ENCODE results near the gene KMT2C.

The KMT2C gene

GRCh38 chr7:152196391-152196790, 239.4 kb downstream of the KMT2C start:
- TF ChIP-seq CTCF (IDR thresholded peaks at IDR 0.05; ENCODE audit: low read length) (no peak), EZH2 (IDR thresholded peaks at IDR 0.05; ENCODE audit: borderline replicate concordance, low read length) (no peak)
- Histone ChIP-seq H3K9me3 (ENCODE audit: low read length) (no peaks in the 10 kb centered on the region), H3K9ac (ENCODE audit: low read length) (no peak overlapping the region), H3K4me1 (ENCODE audit: insufficient read depth, low read length, severe bottlenecking) (no peaks in the 10 kb centered on the region), H3F3A (ENCODE audit: insufficient read depth, low read length) (no peaks in the 10 kb centered on the region; the same call in 1 of the 2 replicates), H4K20me1 (ENCODE audit: insufficient read depth, low read length) (no peaks in the 10 kb centered on the region), H3K36me3 (ENCODE audit: insufficient read depth, low read length) (peaks cover 96% of the 10 kb centered on the region), H3K27ac (ENCODE audit: low read depth, low read length, poor library complexity, severe bottlenecking) (no peak overlapping the region), H2AFZ (ENCODE audit: low read length) (no peak overlapping the region), H3K79me2 (ENCODE audit: insufficient read depth, low read length) (no peaks in the 10 kb centered on the region), H3K27me3 (ENCODE audit: insufficient read depth, low read length) (no peaks in the 10 kb centered on the region), H3K4me3 (ENCODE audit: low read depth, low read length, poor library complexity, severe bottlenecking) (no peak overlapping the region), H3K4me2 (ENCODE audit: low read length) (no peak overlapping the region), H3K9me2 (ENCODE audit: low read depth, low read length) (no peaks in the 10 kb centered on the region)

GRCh38 chr7:152193880-152194279, 241.9 kb downstream of the KMT2C start:
- Histone ChIP-seq H3K9ac (ENCODE audit: low read length) (no peak overlapping the region), H3K27ac (ENCODE audit: low read depth, low read length, poor library complexity, severe bottlenecking) (no peak overlapping the region), H3K36me3 (ENCODE audit: insufficient read depth, low read length) (peaks cover 99% of the 10 kb centered on the region), H3F3A (ENCODE audit: insufficient read depth, low read length) (no peaks in the 10 kb centered on the region; the same call in 1 of the 2 replicates), H3K4me1 (ENCODE audit: insufficient read depth, low read length, severe bottlenecking) (no peaks in the 10 kb centered on the region), H2AFZ (ENCODE audit: low read length) (no peak overlapping the region), H3K9me2 (ENCODE audit: low read depth, low read length) (no peaks in the 10 kb centered on the region), H3K9me3 (ENCODE audit: low read length) (no peaks in the 10 kb centered on the region), H3K4me3 (ENCODE audit: low read depth, low read length, poor library complexity, severe bottlenecking) (no peak overlapping the region), H3K27me3 (ENCODE audit: insufficient read depth, low read length) (no peaks in the 10 kb centered on the region), H4K20me1 (ENCODE audit: insufficient read depth, low read length) (no peaks in the 10 kb centered on the region), H3K79me2 (ENCODE audit: insufficient read depth, low read length) (no peaks in the 10 kb centered on the region), H3K4me2 (ENCODE audit: low read length) (no peak overlapping the region)
- TF ChIP-seq CTCF (IDR thresholded peaks at IDR 0.05; ENCODE audit: low read length) (no peak), EZH2 (IDR thresholded peaks at IDR 0.05; ENCODE audit: borderline replicate concordance, low read length) (no peak)

- TF ChIP-seq EZH2 (IDR thresholded peaks at IDR 0.05; ENCODE audit: borderline replicate concordance, low read length) (no peak), CTCF (IDR thresholded peaks at IDR 0.05; ENCODE audit: low read length) (no peak)
- Histone ChIP-seq H3K36me3 (ENCODE audit: insufficient read depth, low read length) (peaks cover 97% of the 10 kb centered on the region), H3K4me2 (ENCODE audit: low read length) (no peak overlapping the region), H2AFZ (ENCODE audit: low read length) (no peak overlapping the region), H3F3A (ENCODE audit: insufficient read depth, low read length) (no peaks in the 10 kb centered on the region; the same call in 1 of the 2 replicates), H3K9ac (ENCODE audit: low read length) (no peak overlapping the region), H3K79me2 (ENCODE audit: insufficient read depth, low read length) (no peaks in the 10 kb centered on the region), H3K9me3 (ENCODE audit: low read length) (no peaks in the 10 kb centered on the region), H3K27me3 (ENCODE audit: insufficient read depth, low read length) (no peaks in the 10 kb centered on the region), H3K9me2 (ENCODE audit: low read depth, low read length) (no peaks in the 10 kb centered on the region), H3K4me3 (ENCODE audit: low read depth, low read length, poor library complexity, severe bottlenecking) (no peak overlapping the region), H4K20me1 (ENCODE audit: insufficient read depth, low read length) (no peaks in the 10 kb centered on the region), H3K27ac (ENCODE audit: low read depth, low read length, poor library complexity, severe bottlenecking) (no peak overlapping the region), H3K4me1 (ENCODE audit: insufficient read depth, low read length, severe bottlenecking) (no peaks in the 10 kb centered on the region)
Measured at GRCh38 chr7:152189061-152189460, 246.7 kb downstream of the KMT2C start.
